Measurements from ENCODE around the gene ALG2. TPM values are rescaled to one million over a fixed set of nuclear protein-coding genes. Genes with fewer than 3 reads are reported as not detected.

Gene ALG2
- polyA plus RNA-seq, 2 donors: 11.8 to 15.6 TPM

DNA sequence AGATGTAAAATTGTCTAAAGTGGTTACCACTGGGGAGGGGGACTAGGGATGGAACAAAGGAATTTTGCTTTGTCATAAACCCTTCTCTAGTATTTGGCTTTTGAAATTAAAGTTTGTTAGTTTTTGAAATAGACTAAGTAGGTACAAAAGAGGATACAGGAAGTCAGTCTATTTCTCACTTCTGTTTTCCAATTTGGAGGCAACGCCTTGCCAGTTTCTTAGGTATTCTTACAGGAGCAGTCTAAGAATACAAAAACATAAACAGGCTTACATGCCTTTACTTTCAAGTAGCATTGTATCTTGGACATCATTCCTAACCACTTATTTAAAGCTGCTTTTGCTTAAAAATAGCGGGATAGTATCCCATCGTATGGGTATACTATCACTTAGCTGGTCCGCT lies 34.4 kb downstream of the ALG2 start:
- Histone ChIP-seq H3K4me1 (ENCODE audit: control insufficient read depth in 2 of 2, insufficient read depth in 2 of 2, low read length in 1 of 2) (no peaks in the 10 kb centered on the region), H3K36me3 (ENCODE audit: control insufficient read depth in 2 of 2, insufficient read depth in 2 of 2, low read length in 1 of 2) (no peaks in the 10 kb centered on the region), H3K4me3 (ENCODE audit: low read depth in 1 of 2, low read length in 2 of 2) (no peak overlapping the region), H3K27ac (ENCODE audit: low read depth in 2 of 2, low read length in 1 of 2) (no peak overlapping the region), H3K27me3 (ENCODE audit: control insufficient read depth in 1 of 2, insufficient read depth in 2 of 2, low read length in 2 of 2) (no peaks in the 10 kb centered on the region), H3K9me3 (ENCODE audit: control insufficient read depth in 2 of 2, insufficient read depth in 1 of 2, low read depth in 1 of 2, low read length in 1 of 2) (no peaks in the 10 kb centered on the region)
- WGBS, 2 donors: 77% methylated on average over 4 of the region's 4 CpGs

DNA sequence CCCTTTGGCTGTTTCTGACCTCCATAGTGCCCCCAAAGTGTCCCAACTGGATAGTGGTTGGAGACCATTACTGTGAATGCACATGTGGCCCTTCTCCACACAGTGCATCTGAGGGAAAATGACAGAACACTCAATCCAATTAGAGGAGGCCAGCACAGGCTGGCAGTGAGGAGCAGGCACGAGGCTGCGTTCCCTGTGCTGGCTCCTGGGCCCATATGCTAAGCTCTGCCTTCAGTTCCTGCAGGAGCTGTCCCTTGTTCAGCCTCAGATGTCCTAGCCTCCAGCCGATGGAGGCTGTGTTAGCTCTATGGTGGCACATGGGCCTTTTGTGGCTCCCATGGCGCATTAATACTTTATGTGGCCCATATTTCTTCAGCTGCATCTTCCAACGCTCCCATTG lies 35.8 kb downstream of the ALG2 start:
- H3K36me3 ChIP-seq (ENCODE audit: control insufficient read depth in 2 of 2, insufficient read depth in 2 of 2, low read length in 1 of 2): no peaks in the 10 kb centered on the region
- no peak overlapping the region for H3K4me3 ChIP-seq (ENCODE audit: low read depth in 1 of 2, low read length in 2 of 2)
- H3K27ac ChIP-seq (ENCODE audit: low read depth in 2 of 2, low read length in 1 of 2): no peak overlapping the region
- H3K27me3 ChIP-seq (ENCODE audit: control insufficient read depth in 1 of 2, insufficient read depth in 2 of 2, low read length in 2 of 2): no peaks in the 10 kb centered on the region
- no peaks in the 10 kb centered on the region for H3K9me3 ChIP-seq (ENCODE audit: control insufficient read depth in 2 of 2, insufficient read depth in 1 of 2, low read depth in 1 of 2, low read length in 1 of 2)
- no peaks in the 10 kb centered on the region for H3K4me1 ChIP-seq (ENCODE audit: control insufficient read depth in 2 of 2, insufficient read depth in 2 of 2, low read length in 1 of 2)
- WGBS, 2 donors: 90 to 92% methylated on average over 5 of the region's 5 CpGs

DNA sequence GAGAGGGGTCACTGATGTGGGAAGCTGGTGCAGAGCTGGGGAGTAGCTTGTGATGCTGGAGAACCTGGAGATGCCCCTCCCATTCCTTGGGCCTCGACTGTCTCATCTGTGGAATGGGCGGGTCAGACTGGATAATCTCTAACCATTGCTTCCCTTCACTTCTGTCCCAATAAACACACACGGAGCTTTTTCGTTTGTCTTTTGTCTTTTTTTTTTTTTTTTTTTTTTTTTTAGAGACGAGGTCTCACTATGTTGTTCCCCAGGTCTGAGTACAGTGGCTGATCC lies 36.5 kb downstream of the ALG2 start:
- Histone ChIP-seq H3K4me3 (ENCODE audit: low read depth in 1 of 2, low read length in 2 of 2) (no peak overlapping the region), H3K27ac (ENCODE audit: low read depth in 2 of 2, low read length in 1 of 2) (no peak overlapping the region), H3K27me3 (ENCODE audit: control insufficient read depth in 1 of 2, insufficient read depth in 2 of 2, low read length in 2 of 2) (no peaks in the 10 kb centered on the region), H3K4me1 (ENCODE audit: control insufficient read depth in 2 of 2, insufficient read depth in 2 of 2, low read length in 1 of 2) (no peaks in the 10 kb centered on the region), H3K36me3 (ENCODE audit: control insufficient read depth in 2 of 2, insufficient read depth in 2 of 2, low read length in 1 of 2) (no peaks in the 10 kb centered on the region), H3K9me3 (ENCODE audit: control insufficient read depth in 2 of 2, insufficient read depth in 1 of 2, low read depth in 1 of 2, low read length in 1 of 2) (no peaks in the 10 kb centered on the region)
- WGBS, 2 donors: 72 to 80% methylated on average over 5 of the region's 5 CpGs

GRCh38 chr9:99184475-99185347 lies 37.0 kb downstream of the ALG2 start:
- Histone ChIP-seq H3K36me3 (ENCODE audit: control insufficient read depth in 2 of 2, insufficient read depth in 2 of 2, low read length in 1 of 2) (no peaks in the 10 kb centered on the region), H3K27ac (ENCODE audit: low read depth in 2 of 2, low read length in 1 of 2) (no peak overlapping the region), H3K4me1 (ENCODE audit: control insufficient read depth in 2 of 2, insufficient read depth in 2 of 2, low read length in 1 of 2) (no peaks in the 10 kb centered on the region), H3K9me3 (ENCODE audit: control insufficient read depth in 2 of 2, insufficient read depth in 1 of 2, low read depth in 1 of 2, low read length in 1 of 2) (no peaks in the 10 kb centered on the region), H3K27me3 (ENCODE audit: control insufficient read depth in 1 of 2, insufficient read depth in 2 of 2, low read length in 2 of 2) (no peaks in the 10 kb centered on the region), H3K4me3 (ENCODE audit: low read depth in 1 of 2, low read length in 2 of 2) (no peak overlapping the region)
- WGBS, 2 donors: 29 to 31% methylated on average over 28 to 29 of the region's 29 CpGs

DNA sequence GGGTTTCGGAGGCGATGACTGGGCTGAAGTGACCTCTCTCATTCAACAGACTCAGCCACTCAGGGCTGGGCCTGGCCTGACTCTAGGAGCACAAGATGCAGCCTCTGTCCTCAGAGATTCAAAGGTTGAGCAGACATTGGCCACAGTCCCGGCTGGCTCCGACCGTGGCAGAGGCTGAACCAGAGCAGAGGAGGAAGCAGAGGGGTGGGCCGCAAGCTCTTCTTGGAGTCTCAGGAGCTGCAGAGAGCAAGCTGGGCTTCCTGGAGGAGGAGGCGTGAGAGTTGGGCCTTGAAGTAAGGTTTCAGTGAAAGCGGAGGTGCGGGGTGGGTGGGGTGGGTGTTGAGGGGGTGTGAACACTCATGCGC lies 37.6 kb downstream of the ALG2 start:
- 51 to 54% methylated on average over 10 of the region's 10 CpGs for WGBS, 2 donors
- Histone ChIP-seq H3K4me3 (ENCODE audit: low read depth in 1 of 2, low read length in 2 of 2) (no peak overlapping the region), H3K27me3 (ENCODE audit: control insufficient read depth in 1 of 2, insufficient read depth in 2 of 2, low read length in 2 of 2) (no peaks in the 10 kb centered on the region), H3K4me1 (ENCODE audit: control insufficient read depth in 2 of 2, insufficient read depth in 2 of 2, low read length in 1 of 2) (no peaks in the 10 kb centered on the region), H3K9me3 (ENCODE audit: control insufficient read depth in 2 of 2, insufficient read depth in 1 of 2, low read depth in 1 of 2, low read length in 1 of 2) (no peaks in the 10 kb centered on the region), H3K36me3 (ENCODE audit: control insufficient read depth in 2 of 2, insufficient read depth in 2 of 2, low read length in 1 of 2) (no peaks in the 10 kb centered on the region), H3K27ac (ENCODE audit: low read depth in 2 of 2, low read length in 1 of 2) (no peak overlapping the region)

DNA sequence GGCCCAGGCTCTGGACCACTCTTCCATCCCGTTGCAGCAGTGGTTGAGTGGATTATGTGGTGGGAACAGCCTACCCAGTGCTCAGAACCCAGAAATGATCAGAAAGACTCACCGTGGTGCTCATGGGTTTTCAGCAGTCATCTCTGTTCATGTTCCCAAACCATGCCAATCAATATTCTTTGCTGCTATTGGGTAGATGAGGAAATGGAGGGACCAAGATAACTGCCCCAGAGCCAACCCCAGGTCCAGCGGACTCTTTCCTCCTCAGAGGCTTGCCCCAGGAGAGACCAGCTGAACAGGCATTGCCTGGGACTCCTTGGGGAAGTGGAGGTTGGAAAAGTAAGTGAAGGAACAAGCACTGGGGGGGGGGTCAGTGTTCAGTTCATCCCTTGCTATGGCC lies 38.1 kb downstream of the ALG2 start:
- Histone ChIP-seq H3K27me3 (ENCODE audit: control insufficient read depth in 1 of 2, insufficient read depth in 2 of 2, low read length in 2 of 2) (no peaks in the 10 kb centered on the region), H3K27ac (ENCODE audit: low read depth in 2 of 2, low read length in 1 of 2) (no peak overlapping the region), H3K4me3 (ENCODE audit: low read depth in 1 of 2, low read length in 2 of 2) (no peak overlapping the region), H3K36me3 (ENCODE audit: control insufficient read depth in 2 of 2, insufficient read depth in 2 of 2, low read length in 1 of 2) (no peaks in the 10 kb centered on the region), H3K4me1 (ENCODE audit: control insufficient read depth in 2 of 2, insufficient read depth in 2 of 2, low read length in 1 of 2) (no peaks in the 10 kb centered on the region), H3K9me3 (ENCODE audit: control insufficient read depth in 2 of 2, insufficient read depth in 1 of 2, low read depth in 1 of 2, low read length in 1 of 2) (no peaks in the 10 kb centered on the region)
- 88 to 89% methylated on average over 3 of the region's 3 CpGs for WGBS, 2 donors

GRCh38 chr9:99182356-99182755 lies 39.4 kb downstream of the ALG2 start:
- Histone ChIP-seq H3K27me3 (ENCODE audit: control insufficient read depth in 1 of 2, insufficient read depth in 2 of 2, low read length in 2 of 2) (no peaks in the 10 kb centered on the region), H3K36me3 (ENCODE audit: control insufficient read depth in 2 of 2, insufficient read depth in 2 of 2, low read length in 1 of 2) (no peaks in the 10 kb centered on the region), H3K9me3 (ENCODE audit: control insufficient read depth in 2 of 2, insufficient read depth in 1 of 2, low read depth in 1 of 2, low read length in 1 of 2) (no peaks in the 10 kb centered on the region), H3K4me3 (ENCODE audit: low read depth in 1 of 2, low read length in 2 of 2) (no peak overlapping the region), H3K27ac (ENCODE audit: low read depth in 2 of 2, low read length in 1 of 2) (no peak overlapping the region), H3K4me1 (ENCODE audit: control insufficient read depth in 2 of 2, insufficient read depth in 2 of 2, low read length in 1 of 2) (no peaks in the 10 kb centered on the region)
- 82 to 86% methylated on average over 3 of the region's 3 CpGs for WGBS, 2 donors

GRCh38 chr9:99181621-99182020 lies 40.1 kb downstream of the ALG2 start:
- Histone ChIP-seq H3K4me3 (ENCODE audit: low read depth in 1 of 2, low read length in 2 of 2) (no peak overlapping the region), H3K27me3 (ENCODE audit: control insufficient read depth in 1 of 2, insufficient read depth in 2 of 2, low read length in 2 of 2) (no peaks in the 10 kb centered on the region), H3K27ac (ENCODE audit: low read depth in 2 of 2, low read length in 1 of 2) (no peak overlapping the region), H3K36me3 (ENCODE audit: control insufficient read depth in 2 of 2, insufficient read depth in 2 of 2, low read length in 1 of 2) (no peaks in the 10 kb centered on the region), H3K9me3 (ENCODE audit: control insufficient read depth in 2 of 2, insufficient read depth in 1 of 2, low read depth in 1 of 2, low read length in 1 of 2) (no peaks in the 10 kb centered on the region), H3K4me1 (ENCODE audit: control insufficient read depth in 2 of 2, insufficient read depth in 2 of 2, low read length in 1 of 2) (no peaks in the 10 kb centered on the region)
- 66 to 74% methylated on average over 4 of the region's 4 CpGs for WGBS, 2 donors

- WGBS, 2 donors: 67 to 68% methylated on average over 2 of the region's 2 CpGs
- H3K36me3 ChIP-seq (ENCODE audit: control insufficient read depth in 2 of 2, insufficient read depth in 2 of 2, low read length in 1 of 2): no peaks in the 10 kb centered on the region
- no peaks in the 10 kb centered on the region for H3K9me3 ChIP-seq (ENCODE audit: control insufficient read depth in 2 of 2, insufficient read depth in 1 of 2, low read depth in 1 of 2, low read length in 1 of 2)
- H3K27ac ChIP-seq (ENCODE audit: low read depth in 2 of 2, low read length in 1 of 2): no peak overlapping the region
- H3K4me3 ChIP-seq (ENCODE audit: low read depth in 1 of 2, low read length in 2 of 2): no peak overlapping the region
- H3K4me1 ChIP-seq (ENCODE audit: control insufficient read depth in 2 of 2, insufficient read depth in 2 of 2, low read length in 1 of 2): no peaks in the 10 kb centered on the region
- H3K27me3 ChIP-seq (ENCODE audit: control insufficient read depth in 1 of 2, insufficient read depth in 2 of 2, low read length in 2 of 2): no peaks in the 10 kb centered on the region
Measured at GRCh38 chr9:99181206-99181605, 40.5 kb downstream of the ALG2 start.

- 87 to 89% methylated on average over 9 of the region's 9 CpGs for WGBS, 2 donors
- Histone ChIP-seq H3K27me3 (ENCODE audit: control insufficient read depth in 1 of 2, insufficient read depth in 2 of 2, low read length in 2 of 2) (no peaks in the 10 kb centered on the region), H3K4me1 (ENCODE audit: control insufficient read depth in 2 of 2, insufficient read depth in 2 of 2, low read length in 1 of 2) (no peaks in the 10 kb centered on the region), H3K36me3 (ENCODE audit: control insufficient read depth in 2 of 2, insufficient read depth in 2 of 2, low read length in 1 of 2) (no peaks in the 10 kb centered on the region), H3K9me3 (ENCODE audit: control insufficient read depth in 2 of 2, insufficient read depth in 1 of 2, low read depth in 1 of 2, low read length in 1 of 2) (no peaks in the 10 kb centered on the region), H3K4me3 (ENCODE audit: low read depth in 1 of 2, low read length in 2 of 2) (no peak overlapping the region), H3K27ac (ENCODE audit: low read depth in 2 of 2, low read length in 1 of 2) (no peak overlapping the region)
Measured at GRCh38 chr9:99180662-99181061, 41.1 kb downstream of the ALG2 start.
